ENCODE results near the gene ABCF1. TPM values are rescaled to one million over a fixed set of nuclear protein-coding genes. Genes with fewer than 3 reads are reported as not detected.

The ABCF1 gene
- total and polyA plus RNA-seq, 9 of the 15 experiments (the other 6 are each of a cell fraction or from before 2014, with no cell fraction given): 41.6 to 193 (median 102) TPM

- TF ChIP-seq ZNF253 (CRISPR knock-in tag; conservative IDR thresholded peaks at IDR 0.05) (no peak), SMARCE1 (IDR thresholded peaks at IDR 0.05) (no peak), ZNF263 (CRISPR knock-in tag; IDR thresholded peaks at IDR 0.05; ENCODE audit: borderline replicate concordance) (peak; percentile 12; the same call in 1 of the 2 replicates), CREB1 (IDR thresholded peaks at IDR 0.05) (peak; percentile 97), CREB1 (CRISPR knock-in tag; IDR thresholded peaks at IDR 0.05) (peak; percentile 93), DEAF1 (CRISPR knock-in tag; IDR thresholded peaks at IDR 0.05) (0 out of 2 replicates have a peak, but pooled peaks have one; percentile 15), PREB (CRISPR knock-in tag; IDR thresholded peaks at IDR 0.05) (0 out of 2 replicates have a peak, but pooled peaks have one; percentile 30), ETS1 (conservative IDR thresholded peaks at IDR 0.05; ENCODE audit: control insufficient read depth, low read depth, low read length) (peak; percentile 90), ETS2 (tag; IDR thresholded peaks at IDR 0.05; ENCODE audit: borderline replicate concordance, poor library complexity, severe bottlenecking) (no peak), FOXM1 (IDR thresholded peaks at IDR 0.05; ENCODE audit: low read depth) (no peak), FOXM1 (CRISPR knock-in tag; IDR thresholded peaks at IDR 0.05; ENCODE audit: low read depth) (peak; percentile 81; the same call in 1 of the 2 replicates), PRDM10 (IDR thresholded peaks at IDR 0.05; ENCODE audit: partially characterized antibody) (peak; percentile 74), TRIM28 (IDR thresholded peaks at IDR 0.05) (no peak), ZNF584 (CRISPR knock-in tag; IDR thresholded peaks at IDR 0.05; ENCODE audit: low read depth) (peak; percentile 81; the same call in 1 of the 2 replicates), MYBL2 (IDR thresholded peaks at IDR 0.05; ENCODE audit: low read depth) (no peak), MYBL2 (CRISPR knock-in tag; IDR thresholded peaks at IDR 0.05; ENCODE audit: borderline replicate concordance) (no peak)
Measured at GRCh38 chr6:30571075-30571761, at the start of gene ABCF1 (continued).

Measured in K562 (cell line).